Stimulated activated CD8-positive, alpha-beta memory T cell treated with anti-CD3 and anti-CD28 coated beads, Interleukin-15, amount 100 ng/mL, for 4 hours (primary cell): ENCODE results near the gene RTL5.

Source experiments
- DNase-seq, 2 donors: peaks; one replicate each; pipeline ENCODE4 v3.0.0-alpha.2; 2020; ENCODE audit warnings: low read depth in 2 of 2

Gene RTL5

GRCh38 chrX:72110051-72110875, 21.5 kb downstream of the RTL5 start:
- no peak for DNase-seq

DNA sequence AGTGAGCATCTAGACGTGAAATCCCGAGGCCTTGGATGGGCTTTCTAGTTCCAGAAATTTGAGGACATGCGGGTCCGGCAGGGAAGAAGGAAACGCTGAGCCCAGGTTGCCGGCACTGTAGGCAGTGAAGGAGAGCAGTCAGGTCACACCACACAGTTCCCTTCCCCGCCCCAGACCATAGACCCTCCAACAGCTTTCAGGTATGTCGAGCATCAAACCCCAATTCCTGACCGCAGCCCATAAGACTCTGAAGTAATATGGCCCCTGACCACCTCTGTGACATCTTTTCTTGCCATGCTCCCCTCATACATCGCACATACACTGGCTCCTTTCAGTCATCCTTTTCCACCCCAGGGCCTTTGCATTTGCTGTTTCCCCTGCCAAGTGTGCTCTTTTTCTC, 23.0 kb downstream of the RTL5 start:
- no peak for DNase-seq

GRCh38 chrX:72107841-72108595, 23.7 kb downstream of the RTL5 start:
- no peak for DNase-seq

- DNase-seq = no peak
Measured at GRCh38 chrX:72107320-72107719, 24.4 kb downstream of the RTL5 start.

- peak in 1 of 2 donors; percentile 24 for DNase-seq
Measured at GRCh38 chrX:72105436-72105835, 26.3 kb downstream of the RTL5 start.

GRCh38 chrX:72102760-72103159, 29.0 kb downstream of the RTL5 start:
- no peak for DNase-seq

DNA sequence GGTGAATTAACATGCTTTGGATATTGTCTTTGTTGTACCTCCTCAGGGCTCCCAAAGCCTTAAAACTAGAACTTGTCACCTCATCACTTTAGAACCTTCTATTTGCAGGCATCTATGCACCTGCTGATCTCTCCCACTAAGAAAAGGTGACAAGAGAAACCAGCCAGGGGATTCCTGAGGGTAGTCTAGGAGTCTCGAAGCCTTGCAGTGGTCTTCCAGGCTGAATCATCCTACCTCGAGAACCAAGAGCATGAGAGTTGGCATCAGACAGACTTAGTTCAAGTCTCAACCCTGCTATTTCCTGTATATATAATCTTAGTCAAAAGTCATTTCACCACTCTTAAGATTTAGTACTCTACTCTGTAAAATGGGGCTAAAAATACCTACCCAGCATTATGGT, 29.6 kb downstream of the RTL5 start:
- no peak for DNase-seq

DNA sequence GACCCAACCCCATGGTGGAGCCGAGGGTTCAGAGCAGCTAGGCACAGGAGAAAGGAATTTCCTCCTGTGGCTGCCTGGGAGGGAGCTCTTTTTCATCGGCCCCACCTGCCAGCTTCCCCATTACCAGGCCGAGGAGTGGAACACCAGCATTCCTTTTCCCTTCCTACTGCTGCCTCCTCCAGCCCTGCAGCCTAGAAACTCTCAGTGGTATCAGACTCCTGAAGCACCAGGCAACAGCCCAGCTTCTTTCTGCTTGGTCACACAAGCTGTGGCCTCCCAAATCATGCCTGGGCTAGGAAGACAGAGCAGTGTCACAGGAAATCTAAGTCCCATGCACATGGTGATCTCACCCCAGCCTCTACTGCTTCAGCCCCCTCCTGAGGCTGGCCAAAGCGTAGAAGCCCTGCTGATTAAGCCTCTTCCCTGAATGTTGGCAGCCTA, 30.1 kb downstream of the RTL5 start:
- no peak for DNase-seq

GRCh38 chrX:72100824-72101351, 30.8 kb downstream of the RTL5 start:
- peak; percentile 36 to 37 for DNase-seq

- no peak for DNase-seq
Measured at GRCh38 chrX:72100051-72100755, 31.5 kb downstream of the RTL5 start.

GRCh38 chrX:72097098-72097497, 34.6 kb downstream of the RTL5 start:
- DNase-seq = no peak

- DNase-seq = no peak
Measured at GRCh38 chrX:72095370-72095769, 36.3 kb downstream of the RTL5 start.

DNA sequence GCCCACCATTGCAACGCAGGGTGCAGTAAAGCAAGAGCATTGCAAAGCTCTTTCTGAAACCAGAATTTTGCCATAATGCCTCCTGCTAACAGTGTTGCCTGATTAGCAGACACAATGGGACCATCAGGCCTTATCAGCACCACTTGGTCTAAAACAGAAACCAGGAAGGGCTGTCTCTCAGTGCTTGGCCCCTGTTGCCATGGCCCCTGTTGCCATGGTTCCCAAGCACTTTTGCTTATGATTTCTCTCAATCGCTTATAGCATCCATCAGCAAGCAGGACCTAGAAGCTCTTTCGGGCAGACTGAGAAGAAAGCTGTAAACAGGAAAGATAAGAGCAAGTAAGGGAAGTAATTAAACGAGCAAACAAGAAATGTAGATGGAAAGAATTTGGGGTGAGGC, 36.8 kb downstream of the RTL5 start:
- DNase-seq = peak; percentile 23 to 24

- DNase-seq = no peak
Measured at GRCh38 chrX:72089254-72089653, 42.5 kb downstream of the RTL5 start.

GRCh38 chrX:72088761-72089160, 43.0 kb downstream of the RTL5 start:
- no peak for DNase-seq

GRCh38 chrX:72086995-72087394, 44.7 kb downstream of the RTL5 start:
- DNase-seq = no peak

- DNase-seq = no peak
Measured at GRCh38 chrX:72084114-72084513, 47.6 kb downstream of the RTL5 start.

GRCh38 chrX:72083291-72083690, 48.4 kb downstream of the RTL5 start:
- no peak for DNase-seq

GRCh38 chrX:72081605-72082320, 50.0 kb downstream of the RTL5 start:
- DNase-seq = no peak

DNA sequence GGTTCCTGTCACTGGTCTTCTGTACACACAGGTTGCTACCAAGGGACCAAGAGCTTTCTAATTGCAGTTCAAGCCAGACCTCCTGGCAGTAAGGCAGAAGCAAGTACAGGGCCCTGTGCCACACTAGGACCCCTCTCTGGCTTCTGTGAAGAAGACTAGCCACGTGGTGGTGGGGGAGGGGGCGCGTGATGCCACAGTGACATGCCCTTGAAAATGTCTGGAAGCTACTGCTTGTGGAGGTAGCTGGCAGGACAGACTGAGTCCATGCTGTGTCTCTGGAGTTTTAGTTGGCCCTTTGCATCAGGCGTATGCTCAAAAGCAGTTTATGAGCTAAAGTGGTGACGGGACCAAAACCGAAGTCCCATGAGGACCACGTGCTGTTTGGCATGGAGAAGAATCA, 50.9 kb downstream of the RTL5 start:
- no peak for DNase-seq

DNA sequence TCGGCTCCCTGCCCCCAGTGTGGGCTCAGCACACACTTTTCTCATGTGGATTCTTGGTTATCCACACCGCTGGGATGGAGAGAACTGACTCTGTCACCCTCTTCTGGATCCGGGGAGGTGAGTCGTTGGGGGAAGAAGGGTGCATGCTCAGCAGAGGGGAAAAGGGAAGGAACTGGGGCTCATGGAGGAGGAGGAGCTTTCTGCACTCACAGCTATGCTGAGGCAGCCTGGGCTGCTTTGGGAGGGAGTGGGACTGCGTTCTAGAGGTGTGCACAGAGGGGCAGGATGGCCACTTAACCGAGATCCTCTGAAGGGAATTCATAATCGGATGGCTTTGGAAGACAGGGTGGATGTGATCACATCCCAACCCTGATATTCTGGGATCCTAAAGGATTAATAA, 51.6 kb downstream of the RTL5 start:
- no peak for DNase-seq

- no peak for DNase-seq
Measured at GRCh38 chrX:72079607-72080006, 52.1 kb downstream of the RTL5 start.
